GM18873 (cell line): ENCODE measurements around the gene SCIMP.
"Not testable (repeated sequence)": the region's sequence is repeated elsewhere in the genome, so short reads cannot be mapped to it uniquely, and the experiment has no call there.

Experiments used
- ATAC-seq: cut with Tn5 transposase; IDR thresholded peaks from one replicate; pipeline ENCODE4 v1.9.1; 2021; ENCODE audit warnings: mild to moderate bottlenecking, moderate library complexity, moderate number of reproducible peaks; ENCODE audit not compliant: unreplicated experiment, low FRiP score

Gene SCIMP

DNA sequence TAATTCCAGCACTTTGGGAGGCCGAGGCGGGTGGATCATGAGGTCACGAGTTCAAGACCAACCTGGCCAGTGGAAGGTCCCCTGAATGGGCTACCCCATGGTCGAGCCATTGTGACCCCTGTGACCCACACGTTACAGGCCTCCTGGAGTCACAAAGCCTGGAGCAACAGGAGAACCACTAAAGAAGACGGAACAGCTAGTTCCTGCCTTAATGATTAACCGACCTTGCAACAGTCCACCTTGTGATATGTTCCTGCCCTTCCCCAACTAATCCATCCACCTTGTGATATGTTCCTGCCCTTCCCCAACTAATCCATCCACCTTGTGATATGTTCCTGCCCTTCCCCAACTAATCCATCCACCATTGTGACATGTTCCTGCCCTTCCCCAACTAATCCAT, 5.1 kb upstream of the SCIMP start:
- ATAC-seq, result not testable (repeated sequence)

DNA sequence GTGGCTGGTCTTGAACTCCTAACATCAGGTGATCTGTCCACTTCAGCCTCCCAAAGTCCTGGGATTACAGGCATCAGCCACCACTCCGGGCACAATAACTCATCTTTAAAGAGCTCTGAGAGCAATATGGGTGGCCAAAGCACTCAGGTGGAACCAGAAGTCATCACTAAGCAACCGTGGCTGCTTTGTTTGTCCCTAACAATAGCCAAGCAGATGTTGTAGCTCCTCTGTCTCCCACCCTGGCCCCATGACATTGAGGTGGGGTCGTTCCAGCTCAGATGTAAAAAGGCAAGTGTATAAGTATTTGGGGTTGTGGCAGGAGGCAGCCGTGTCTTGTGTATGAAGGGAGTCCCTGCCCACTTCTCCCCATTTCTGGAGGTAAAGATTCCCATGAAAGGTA, 3.7 kb upstream of the SCIMP start:
- ATAC-seq, result no peak

DNA sequence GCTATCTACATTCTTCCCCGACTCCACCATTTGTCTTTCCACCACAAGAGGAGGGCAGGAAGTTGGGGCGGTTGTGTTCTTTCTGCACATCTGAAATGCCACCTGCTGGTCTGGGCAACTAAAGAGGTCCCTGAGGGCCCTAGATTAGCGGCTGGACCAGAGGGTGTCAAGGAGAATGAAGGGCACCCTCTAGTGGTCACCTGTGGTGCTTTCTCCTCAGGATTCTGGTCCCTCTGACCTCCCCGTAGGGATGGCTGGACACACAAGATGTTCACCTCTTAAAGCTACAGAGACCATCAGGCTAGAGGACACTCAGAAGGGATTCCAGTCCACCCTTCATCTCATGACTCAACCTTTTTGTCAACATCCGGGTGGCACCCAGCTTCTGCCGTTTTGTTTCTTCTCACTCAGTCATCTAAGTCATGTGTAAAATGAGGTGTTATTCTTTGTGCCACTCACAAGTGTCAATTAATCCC, 2.9 kb upstream of the SCIMP start:
- peak; percentile 36 for ATAC-seq

DNA sequence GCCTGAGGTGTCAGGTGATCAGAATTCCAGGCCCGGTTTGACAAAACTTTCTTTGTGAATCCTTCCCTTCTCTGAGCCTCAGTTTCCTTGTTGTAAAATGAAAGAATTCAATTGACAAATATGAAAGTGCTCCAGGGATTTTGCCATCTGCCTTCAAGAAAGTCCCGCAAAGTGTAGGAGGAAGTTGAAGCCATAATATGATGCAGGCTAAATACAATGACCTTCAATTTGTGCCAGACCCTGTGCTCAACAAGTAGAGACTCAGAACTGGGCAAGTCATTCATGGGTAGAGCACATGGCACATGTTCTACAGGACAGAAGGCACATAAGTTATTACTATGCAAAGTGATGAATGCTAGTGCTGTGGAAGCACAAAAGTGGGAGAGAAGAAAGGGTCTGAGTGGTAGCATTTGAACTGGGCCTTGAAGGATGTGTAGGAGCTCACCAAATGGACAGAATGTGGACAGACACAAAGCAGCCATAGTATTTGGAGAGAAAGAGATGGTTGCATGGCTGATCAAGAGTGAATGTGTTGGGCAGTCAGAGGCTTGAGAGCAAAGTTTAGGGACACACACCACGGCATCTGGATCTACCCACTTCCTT, 2.4 kb upstream of the SCIMP start:
- ATAC-seq, result no peak

DNA sequence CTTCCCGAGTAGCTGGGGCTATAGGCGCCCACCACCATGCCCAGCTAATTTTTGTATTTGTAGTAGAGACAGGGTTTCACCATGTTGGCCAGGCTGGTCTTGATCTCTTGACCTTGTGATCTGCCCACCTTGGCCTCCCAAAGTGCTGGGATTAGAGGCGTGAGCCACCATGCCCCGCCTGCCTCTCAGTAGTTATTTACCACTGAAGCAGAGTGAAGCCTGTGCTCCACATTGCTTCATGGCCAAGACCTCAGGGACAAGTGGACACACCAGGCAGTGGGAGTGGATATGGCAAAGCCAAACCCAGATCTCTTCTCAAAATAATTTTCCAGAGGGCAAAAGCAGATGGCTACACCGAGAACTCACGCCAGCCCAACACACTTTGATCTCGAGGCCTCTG, 1.2 kb downstream of the SCIMP start:
- ATAC-seq, result not testable (repeated sequence)

DNA sequence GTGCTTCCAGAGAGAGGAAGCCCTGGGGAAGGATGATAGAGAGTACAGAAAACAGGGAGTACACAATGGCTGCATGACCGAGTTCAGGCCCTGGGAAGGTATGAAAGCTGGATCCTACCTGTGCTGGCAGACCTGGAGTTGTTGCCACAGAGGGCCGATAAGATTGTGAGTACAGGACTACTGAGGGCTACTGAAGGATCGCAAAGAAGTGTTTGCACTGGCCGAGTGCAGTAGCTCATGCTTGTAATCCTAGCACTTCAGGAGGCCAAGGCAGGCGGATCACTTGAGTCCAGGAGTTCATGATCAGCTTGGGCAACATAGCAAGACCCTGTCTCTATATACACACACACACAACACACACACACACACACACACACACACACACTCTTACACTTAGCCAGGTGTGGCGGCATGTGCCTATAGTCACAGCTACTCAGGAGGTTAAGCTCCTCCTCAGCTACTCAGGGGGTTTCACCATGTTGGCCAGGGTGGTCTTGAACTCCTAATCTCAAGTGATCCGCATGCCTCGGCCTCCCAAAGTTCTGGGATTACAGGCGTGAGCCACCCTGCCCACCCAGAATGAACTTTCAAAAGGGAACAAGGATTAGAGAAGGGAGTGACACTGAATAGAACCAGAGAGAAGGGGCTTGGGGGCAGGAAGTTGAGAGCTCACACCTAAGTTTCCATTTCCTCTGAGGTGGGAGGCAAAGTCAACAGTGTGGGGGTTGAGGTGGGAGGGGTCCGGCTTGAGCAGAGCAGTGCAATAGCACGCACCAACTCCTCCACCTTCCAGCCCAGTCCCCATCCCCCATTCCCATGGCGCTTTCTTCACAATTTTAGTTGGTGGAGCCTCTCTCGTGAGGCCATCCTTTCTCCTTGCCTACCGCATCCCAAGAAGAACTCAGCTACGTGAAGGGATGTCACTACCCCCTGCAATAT, 7.5 kb downstream of the SCIMP start:
- no peak for ATAC-seq

DNA sequence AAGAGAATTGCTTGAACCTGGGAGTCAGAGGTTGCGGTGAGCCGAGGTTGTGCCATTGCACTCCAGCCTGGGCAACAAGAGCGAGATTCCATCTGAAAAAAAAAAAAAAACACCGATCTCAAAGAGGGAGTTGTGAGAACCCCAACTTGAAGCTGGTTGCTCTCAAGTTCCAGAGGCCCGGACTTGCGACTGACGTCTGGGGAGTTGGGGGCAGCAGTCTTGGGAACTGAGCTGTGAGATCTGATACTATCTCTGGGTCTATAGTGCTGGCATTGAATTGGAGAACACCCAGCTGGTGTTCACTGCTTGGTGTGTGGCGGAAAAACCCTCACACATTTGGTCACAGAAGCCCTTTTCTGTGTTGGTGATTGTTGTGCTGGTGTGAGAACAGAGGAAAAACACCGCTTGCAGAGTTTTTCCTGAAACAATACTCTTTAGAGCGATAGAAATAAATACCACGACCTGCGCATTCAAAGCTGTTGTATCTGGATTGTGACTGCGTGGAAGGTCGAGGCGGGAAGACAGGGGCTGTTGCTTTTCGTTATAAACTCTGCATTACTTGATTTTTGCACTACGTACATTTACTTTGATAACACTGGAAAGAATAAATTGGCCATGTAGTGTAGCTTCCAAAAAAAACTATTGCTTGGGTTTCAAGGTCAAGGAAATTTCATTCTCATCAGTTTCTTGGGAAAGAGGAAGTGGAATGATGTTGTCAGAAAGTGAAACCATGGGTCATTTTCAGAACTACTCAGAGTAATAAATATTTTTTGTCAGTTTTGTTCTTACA, 8.8 kb downstream of the SCIMP start:
- no peak for ATAC-seq

DNA sequence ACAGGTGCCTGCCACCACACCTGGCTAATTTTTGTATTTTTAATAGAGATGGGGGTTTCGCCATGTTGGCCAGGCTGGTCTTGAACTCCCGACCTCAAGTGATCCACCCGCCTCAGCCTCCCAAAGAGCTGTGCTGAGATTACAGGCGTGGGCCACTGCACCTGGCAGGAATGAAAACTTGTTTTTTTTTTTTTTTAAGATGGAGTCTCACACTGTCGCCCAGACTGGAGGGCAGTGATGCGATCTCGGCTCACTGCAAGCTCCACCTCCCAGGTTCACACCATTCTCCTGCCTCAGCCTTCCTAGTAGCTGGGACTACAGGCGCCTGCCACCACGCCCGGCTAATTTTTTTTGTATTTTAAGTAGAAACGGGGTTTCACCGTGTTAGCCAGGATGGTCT, 12.7 kb downstream of the SCIMP start:
- ATAC-seq, result not testable (repeated sequence)

DNA sequence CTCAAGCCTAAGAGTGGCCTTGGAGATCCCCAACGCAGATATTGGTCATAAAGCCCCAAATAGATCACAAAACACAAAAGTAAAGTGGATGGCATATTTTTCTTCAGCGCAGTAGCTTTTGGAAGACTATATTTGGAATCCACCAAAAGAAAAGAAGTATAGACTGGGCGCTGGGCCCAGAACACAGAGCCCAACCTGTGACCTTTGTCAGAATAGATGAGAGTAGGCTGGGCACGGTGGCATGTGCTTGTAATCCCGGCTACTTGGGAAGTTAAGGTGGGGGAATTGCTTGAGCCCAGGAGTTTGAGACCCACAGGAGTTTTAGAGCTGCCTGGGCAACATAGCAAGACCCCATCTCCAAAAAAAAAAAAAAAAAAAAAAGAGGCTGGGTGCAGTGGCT, 14.6 kb downstream of the SCIMP start:
- no peak for ATAC-seq

DNA sequence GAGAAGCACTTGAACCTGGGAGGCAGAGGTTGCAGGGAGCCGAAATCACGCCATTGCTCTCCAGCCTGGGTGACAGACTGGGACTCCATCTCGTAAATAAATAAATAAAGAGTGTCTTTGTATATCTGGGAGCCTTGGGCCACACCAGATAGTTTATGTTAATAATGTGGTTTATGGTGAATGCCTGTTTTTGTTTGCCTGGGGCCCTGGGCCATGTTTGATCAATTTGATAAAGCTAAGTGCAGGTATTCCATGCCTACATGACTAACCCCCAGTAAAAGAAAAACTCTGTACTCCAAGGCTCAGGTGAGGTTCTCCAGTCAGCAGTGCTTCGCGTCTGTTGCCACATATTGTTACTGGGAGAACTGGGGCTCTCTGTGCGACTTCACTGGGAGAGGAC, 15.1 kb downstream of the SCIMP start:
- ATAC-seq, result no peak

DNA sequence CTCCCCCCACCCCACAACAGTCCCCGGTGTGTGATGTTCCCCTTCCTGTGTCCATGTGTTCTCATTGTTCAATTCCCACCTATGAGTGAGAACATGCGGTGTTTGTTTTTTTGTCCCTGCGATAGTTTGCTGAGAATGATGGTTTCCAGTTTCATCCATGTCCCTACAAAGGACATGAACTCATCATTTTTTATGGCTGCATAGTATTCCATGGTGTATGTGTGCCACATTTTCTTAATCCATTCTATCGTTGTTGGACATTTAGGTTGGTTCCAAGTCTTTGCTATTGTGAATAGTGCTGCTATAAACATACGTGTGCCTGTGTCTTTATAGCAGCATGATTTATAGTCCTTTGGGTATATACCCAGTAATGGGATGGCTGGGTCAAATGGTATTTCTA, 17.1 kb downstream of the SCIMP start:
- not testable (repeated sequence) for ATAC-seq

DNA sequence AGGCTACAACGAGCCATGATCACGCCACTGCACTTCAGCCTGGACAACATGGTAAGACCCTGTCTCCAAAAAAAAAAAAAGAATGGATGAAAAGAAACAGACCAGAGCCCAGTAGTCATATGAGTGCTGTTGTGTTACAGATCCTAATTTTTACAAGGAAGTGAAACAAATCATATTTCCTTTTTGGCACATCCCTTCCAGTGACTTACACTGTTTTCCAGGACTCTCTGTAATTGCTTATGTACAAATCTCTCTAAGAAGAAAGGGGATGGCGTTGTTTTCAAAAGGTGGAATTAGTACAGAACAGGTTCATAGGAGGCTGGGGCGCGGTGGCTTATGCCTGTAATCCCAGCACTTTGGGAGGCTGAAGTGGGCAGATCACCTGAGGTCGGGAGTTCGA, 23.2 kb downstream of the SCIMP start:
- no peak for ATAC-seq

DNA sequence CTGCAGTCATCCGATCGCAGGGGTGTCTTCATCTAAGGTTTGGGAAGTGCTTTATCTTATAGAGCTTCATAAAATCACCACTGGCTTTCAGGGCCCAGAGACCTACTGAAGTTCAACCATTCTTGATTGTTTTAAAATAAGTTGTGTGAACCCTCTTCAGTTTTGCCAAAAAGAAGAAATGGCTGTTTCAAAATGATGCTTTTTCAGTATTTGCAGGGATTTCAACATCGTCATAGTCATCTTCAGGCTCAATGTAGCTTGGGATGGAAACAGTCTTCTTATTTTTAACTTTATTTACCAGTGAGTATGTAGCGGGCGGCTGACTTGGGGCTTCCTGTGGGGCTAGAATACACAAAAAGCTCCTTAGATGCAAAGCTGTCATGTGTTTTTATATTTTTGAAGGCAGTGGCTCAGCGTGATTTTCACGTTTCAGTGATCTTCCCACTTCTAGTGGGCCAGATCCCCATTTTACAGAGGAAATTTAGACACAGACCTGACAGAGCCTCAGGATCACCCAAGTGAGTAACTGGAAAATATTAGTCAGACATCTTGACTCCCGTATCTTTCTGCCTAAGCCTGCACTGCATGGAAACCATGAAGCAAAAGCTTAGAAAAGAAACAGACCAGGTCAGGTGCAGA, 23.9 kb downstream of the SCIMP start:
- ATAC-seq, result no peak

DNA sequence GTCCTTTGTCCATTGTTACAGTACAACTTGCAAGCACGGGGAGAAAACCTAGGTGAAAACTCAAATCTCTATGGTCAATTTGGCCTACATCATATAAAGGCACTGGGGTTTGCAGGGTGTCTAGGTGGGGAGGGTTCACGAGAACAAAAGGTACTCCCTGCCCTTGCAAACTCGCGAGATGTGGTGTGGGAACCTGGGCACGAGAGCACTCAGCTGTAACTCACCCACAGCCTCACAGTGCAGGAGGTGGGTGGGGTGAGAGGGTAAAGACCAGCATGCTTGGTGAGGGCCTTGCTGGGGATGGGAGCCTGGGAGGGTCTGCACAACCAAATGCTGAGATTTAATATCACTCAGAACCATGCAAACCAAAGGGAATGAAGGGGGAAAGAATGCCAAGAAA, 24.6 kb downstream of the SCIMP start:
- no peak for ATAC-seq

DNA sequence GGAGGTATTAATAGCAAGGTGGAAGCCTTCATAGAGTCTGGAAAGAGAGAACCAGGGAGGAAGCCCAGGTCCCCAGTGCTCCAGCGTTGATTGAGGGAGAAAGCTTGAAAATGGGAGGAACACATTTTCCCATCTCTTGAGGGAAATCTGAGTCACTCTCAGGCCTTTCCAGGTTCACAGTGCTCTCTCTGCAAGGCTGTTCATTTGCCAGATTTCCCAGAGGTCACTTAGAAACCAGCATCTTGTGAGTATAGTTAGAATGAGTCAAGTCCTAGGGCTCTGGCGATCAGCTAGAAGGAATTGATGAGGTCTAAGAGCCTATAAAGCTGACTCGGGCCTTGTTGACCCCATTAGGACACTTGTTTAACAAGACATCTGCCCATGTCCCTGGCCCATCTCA, 25.3 kb downstream of the SCIMP start:
- ATAC-seq, result no peak

DNA sequence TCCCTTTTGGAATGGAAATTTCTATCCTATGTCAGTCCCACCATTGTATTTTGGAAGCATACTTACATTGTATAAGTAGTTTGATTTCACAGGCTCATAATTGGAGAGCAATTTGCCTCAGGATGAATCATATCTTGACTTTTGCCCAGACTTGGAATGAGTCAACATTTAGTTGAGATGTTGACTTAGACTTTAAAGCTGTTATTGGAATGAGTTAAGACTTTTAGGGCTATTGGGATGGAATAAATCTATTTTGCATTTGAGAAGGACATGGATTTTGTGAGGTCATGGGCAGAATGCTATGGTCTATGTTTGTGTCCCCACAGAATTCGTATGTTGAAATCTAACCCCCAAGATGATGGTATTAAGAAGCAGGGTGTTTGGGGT, 30.8 kb downstream of the SCIMP start:
- ATAC-seq, result no peak

DNA sequence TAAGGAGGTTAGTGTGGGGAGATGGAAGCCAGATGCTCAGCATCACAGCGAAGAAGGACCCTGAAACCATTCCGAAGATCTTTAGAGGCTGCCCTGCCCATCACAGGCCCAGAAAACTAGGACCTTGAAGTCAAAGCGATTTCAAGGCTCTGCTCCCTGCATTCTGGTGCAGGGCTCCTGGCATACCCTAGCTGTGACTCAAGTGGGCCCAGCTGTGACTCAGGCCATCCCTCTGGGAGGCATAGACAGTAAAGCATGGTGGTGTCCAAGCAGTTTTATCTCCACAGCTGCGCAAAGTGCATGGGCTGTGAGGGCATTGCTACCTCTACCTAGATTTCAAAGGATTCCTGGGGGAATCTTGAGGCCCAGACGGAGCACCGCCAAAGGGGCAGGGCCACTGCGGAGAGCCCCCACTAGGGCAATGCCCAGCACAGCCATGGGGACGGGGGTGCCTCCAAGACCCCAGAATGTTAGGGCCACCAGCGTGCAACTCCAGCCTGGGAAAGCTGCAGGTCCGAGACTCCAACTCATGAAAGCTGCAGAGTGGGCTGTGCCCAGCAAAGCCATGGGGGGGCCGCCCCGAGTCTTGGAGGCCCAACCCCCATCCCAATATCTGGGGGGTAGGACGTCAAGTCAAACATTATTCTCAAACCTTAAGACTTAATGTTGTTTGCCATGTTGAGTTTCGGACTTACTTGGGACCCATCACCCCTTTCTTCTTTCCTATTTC, 31.3 kb downstream of the SCIMP start:
- no peak for ATAC-seq

DNA sequence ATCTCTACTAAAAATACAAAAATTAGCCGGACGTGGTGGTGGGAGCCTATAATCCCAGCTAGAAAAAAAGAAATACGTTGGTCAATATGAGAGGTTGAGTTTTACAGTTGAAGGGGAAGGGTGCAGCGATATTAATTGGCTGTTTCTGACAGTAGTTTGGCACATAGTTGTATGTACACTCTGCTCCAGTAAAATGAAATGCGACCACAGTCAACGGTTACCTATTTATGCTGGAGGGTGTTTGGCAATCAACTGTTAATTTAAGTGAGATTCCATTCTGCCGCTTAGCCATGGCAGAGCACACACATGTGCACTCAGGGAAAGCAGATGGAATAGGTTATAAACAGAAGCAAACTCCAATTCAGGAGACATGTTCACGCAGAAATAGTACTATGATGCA, 33.6 kb downstream of the SCIMP start:
- no peak for ATAC-seq

DNA sequence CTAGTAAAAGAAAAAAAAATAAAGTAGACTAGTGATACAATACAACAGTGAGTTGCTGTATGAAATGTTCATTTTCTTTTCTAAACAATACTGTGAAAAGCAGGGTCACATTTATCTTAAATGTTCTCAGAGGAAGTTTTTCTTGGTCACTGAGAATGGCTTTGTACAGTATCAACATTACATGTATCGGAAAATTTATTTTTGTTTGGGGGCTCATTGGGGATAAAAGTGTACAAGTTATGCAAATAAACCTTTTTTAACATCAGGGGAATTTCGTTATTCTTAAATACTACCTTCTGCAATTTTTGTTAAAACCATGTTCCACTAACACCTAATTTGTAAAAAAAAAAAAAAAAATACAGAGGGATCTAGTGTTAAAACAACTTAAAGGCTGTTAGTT, 34.3 kb downstream of the SCIMP start:
- no peak for ATAC-seq

DNA sequence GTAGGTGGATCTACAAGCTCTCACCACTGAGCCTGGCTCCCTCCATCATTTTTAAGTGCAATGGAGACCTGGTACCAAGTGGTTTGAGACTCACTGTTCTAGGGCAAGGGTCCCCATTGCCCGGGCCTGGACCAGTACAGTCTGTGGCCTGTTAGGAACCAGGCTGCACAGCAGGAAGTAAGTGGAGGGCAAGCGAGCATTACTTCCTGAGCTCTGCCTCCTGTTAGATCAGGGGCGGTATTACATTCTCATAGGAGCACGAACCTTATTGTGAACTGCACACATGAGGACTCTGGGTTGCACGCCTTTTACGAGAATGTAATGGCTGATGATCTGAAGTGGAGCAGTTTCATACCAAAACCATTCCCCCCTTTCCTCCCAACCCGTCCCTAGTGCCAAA, 36.2 kb downstream of the SCIMP start:
- ATAC-seq, result no peak
